ENCODE results near the gene USP34. TPM values are rescaled to one million over a fixed set of nuclear protein-coding genes. Genes with fewer than 3 reads are reported as not detected.

USP34 gene
- total RNA-seq, 2 experiments from 2014 or later = 80.4 to 84.7 TPM

- H3K27me3 Mint-ChIP-seq (ENCODE audit: low read depth) = no peaks in the 10 kb centered on the region
- CTCF ChIA-PET = interaction anchor here (0.8 kb wide), 1 partner anchor 9 kb away, joined by 3 read pairs; no protein-coding TSS in a partner anchor
Observed at GRCh38 chr2:61185231-61185728, 285.6 kb downstream of the USP34 start.

GRCh38 chr2:61184263-61184662 lies 286.6 kb downstream of the USP34 start:
- ATAC-seq (no peak), DNase-seq (no peak)
- Mint-ChIP-seq H3K4me1 (ENCODE audit: low read depth) (peaks cover 48% of the 10 kb centered on the region), H3K27ac (no peak overlapping the region), H3K4me3 (no peak overlapping the region), H3K9me3 (ENCODE audit: insufficient read depth) (no peaks in the 10 kb centered on the region), H3K36me3 (ENCODE audit: low read depth) (peaks cover 91% of the 10 kb centered on the region), H3K27me3 (ENCODE audit: low read depth) (no peaks in the 10 kb centered on the region)
- POLR2A ChIA-PET = no interaction called here
- CTCF ChIA-PET = interaction anchor here (0.8 kb wide), 1 partner anchor 8 kb away, joined by 3 read pairs; no protein-coding TSS in a partner anchor

More at GRCh38 chr2:61185231-61185728, 285.6 kb downstream of the USP34 start:
- Mint-ChIP-seq H3K4me1 (ENCODE audit: low read depth) (peaks cover 38% of the 10 kb centered on the region), H3K4me3 (no peak overlapping the region), H3K36me3 (ENCODE audit: low read depth) (peaks cover 91% of the 10 kb centered on the region), H3K9me3 (ENCODE audit: insufficient read depth) (no peaks in the 10 kb centered on the region), H3K27ac (no peak overlapping the region)
- ATAC-seq (no peak), DNase-seq (no peak)
- POLR2A ChIA-PET = interaction anchor here (1.2 kb wide), 1 partner anchor 12 kb away, joined by 3 read pairs; no protein-coding TSS in a partner anchor

- H3K9me3 Mint-ChIP-seq (ENCODE audit: insufficient read depth) = no peaks in the 10 kb centered on the region
- no peaks in the 10 kb centered on the region for H3K27me3 Mint-ChIP-seq (ENCODE audit: low read depth)
- ATAC-seq (no peak), DNase-seq (no peak)
- no peak overlapping the region for H3K4me3 Mint-ChIP-seq
- POLR2A ChIA-PET = no interaction called here
- no peak overlapping the region for H3K27ac Mint-ChIP-seq
- CTCF ChIA-PET = no interaction called here
- H3K4me1 Mint-ChIP-seq (ENCODE audit: low read depth) = peaks cover 53% of the 10 kb centered on the region
- peaks cover 93% of the 10 kb centered on the region for H3K36me3 Mint-ChIP-seq (ENCODE audit: low read depth)
Observed at GRCh38 chr2:61183795-61184194, 287.1 kb downstream of the USP34 start.

GRCh38 chr2:61182059-61182383 lies 288.9 kb downstream of the USP34 start:
- POLR2A ChIA-PET = no interaction called here
- H3K9me3 Mint-ChIP-seq (ENCODE audit: insufficient read depth) = no peaks in the 10 kb centered on the region
- H3K4me1 Mint-ChIP-seq (ENCODE audit: low read depth) = peaks cover 59% of the 10 kb centered on the region

GRCh38 chr2:61181382-61182058 lies 289.4 kb downstream of the USP34 start:
- ChIA-PET POLR2A (interaction anchor here (0.5 kb wide), 1 partner anchor 39 kb away, joined by 4 read pairs; no protein-coding TSS in a partner anchor), CTCF (no interaction called here)
- no peak overlapping the region for H3K4me3 Mint-ChIP-seq

More at GRCh38 chr2:61182059-61182383, 288.9 kb downstream of the USP34 start:
- ATAC-seq (no peak), DNase-seq (no peak)
- Mint-ChIP-seq H3K27me3 (ENCODE audit: low read depth) (no peaks in the 10 kb centered on the region), H3K36me3 (ENCODE audit: low read depth) (peaks cover 80% of the 10 kb centered on the region), H3K4me3 (no peak overlapping the region), H3K27ac (no peak overlapping the region)
- CTCF ChIA-PET = interaction anchor here (0.6 kb wide), 1 partner anchor 70 kb away, joined by 3 read pairs; no protein-coding TSS in a partner anchor

DNA sequence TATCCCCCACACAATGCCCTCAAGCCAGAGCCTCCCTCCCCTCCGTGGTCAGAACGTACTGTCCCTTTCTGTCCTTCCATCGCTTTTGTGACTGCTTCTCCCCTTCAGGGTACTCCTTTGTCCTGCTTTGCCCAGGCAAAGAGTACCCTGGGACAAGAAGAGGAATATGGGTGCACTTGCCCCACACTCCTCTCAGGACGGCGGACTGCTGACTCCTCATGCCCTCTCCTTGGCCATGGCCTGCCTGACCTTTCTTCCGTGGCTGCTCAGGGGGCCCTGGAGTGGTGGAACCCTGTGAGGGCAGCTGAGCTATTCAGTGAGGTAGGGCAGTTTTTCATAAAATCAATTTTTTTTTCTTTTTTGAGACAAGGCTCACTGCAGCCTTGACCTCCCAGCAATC lies 290.2 kb downstream of the USP34 start:
- ATAC-seq (no peak), DNase-seq (no peak)
- no peak overlapping the region for H3K4me3 Mint-ChIP-seq
- ChIA-PET CTCF (no interaction called here), POLR2A (no interaction called here)
- H3K27me3 Mint-ChIP-seq (ENCODE audit: low read depth) = peaks cover under 1% of the 10 kb centered on the region
- H3K9me3 Mint-ChIP-seq (ENCODE audit: insufficient read depth) = no peaks in the 10 kb centered on the region
- H3K36me3 Mint-ChIP-seq (ENCODE audit: low read depth) = peaks cover 68% of the 10 kb centered on the region
- no peak overlapping the region for H3K27ac Mint-ChIP-seq
- peaks cover 68% of the 10 kb centered on the region for H3K4me1 Mint-ChIP-seq (ENCODE audit: low read depth)

More at GRCh38 chr2:61181382-61182058, 289.4 kb downstream of the USP34 start:
- no peak for ATAC-seq
- Mint-ChIP-seq H3K9me3 (ENCODE audit: insufficient read depth) (no peaks in the 10 kb centered on the region), H3K27ac (no peak overlapping the region), H3K36me3 (ENCODE audit: low read depth) (peaks cover 76% of the 10 kb centered on the region), H3K4me1 (ENCODE audit: low read depth) (peaks cover 62% of the 10 kb centered on the region), H3K27me3 (ENCODE audit: low read depth) (no peaks in the 10 kb centered on the region)
- DNase-seq = no peak

DNA sequence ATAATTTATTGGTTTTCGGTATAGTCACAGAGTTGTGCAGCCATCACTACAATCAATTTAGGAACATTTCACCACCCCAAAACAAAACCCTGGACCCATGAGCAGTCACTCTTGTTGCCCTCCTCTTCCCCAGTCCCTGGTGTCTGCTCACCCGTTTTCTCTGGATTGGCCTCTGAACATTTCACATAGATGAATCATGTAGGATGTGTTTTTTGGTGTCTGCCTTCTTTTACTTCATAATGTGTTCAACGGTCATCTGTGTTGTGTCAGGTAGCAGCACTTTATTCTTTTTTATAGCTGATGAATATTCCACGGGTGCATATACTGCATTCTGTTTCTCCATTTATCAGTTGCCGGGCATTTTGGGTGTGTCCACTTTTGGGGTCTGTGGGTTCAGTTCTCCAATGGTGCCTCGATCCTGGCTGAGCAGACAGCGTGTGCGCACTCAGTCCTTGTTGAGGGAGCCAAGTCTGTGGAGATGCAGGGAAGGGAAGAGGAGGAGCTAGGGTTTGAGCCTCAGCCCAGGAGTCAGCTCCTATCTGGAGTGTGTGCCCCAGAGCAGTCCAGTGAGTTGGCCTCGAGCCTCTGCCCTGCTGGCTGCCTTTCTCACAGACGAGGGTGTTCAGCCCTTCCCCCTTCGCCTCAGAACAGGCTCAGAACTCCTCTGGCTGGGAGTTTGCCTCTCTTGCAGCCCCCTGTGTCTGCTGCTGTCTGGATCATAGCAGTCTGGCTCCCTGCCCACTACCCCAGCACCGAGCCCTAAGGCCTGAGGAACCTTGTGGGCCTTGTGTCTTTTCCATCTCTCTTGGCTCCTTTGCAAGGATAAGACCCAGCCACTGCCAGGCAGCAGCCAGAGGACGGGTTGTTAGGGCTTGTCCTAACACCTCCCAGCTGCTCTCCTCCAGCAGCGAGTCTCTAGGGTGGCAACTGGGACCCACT lies 290.9 kb downstream of the USP34 start:
- H3K9me3 Mint-ChIP-seq (ENCODE audit: insufficient read depth) = no peaks in the 10 kb centered on the region
- H3K27me3 Mint-ChIP-seq (ENCODE audit: low read depth) = peaks cover 8% of the 10 kb centered on the region
- H3K27ac Mint-ChIP-seq = peak overlapping the region; percentile 23
- DNase-seq = no peak
- peak overlapping the region; percentile 89 for H3K4me3 Mint-ChIP-seq
- ChIA-PET POLR2A (interaction anchor here (0.6 kb wide), 1 partner anchor 16 kb away, joined by 3 read pairs; no protein-coding TSS in a partner anchor), CTCF (no interaction called here)
- peaks cover 62% of the 10 kb centered on the region for H3K36me3 Mint-ChIP-seq (ENCODE audit: low read depth)
- no peak for ATAC-seq
- peaks cover 68% of the 10 kb centered on the region for H3K4me1 Mint-ChIP-seq (ENCODE audit: low read depth)

- peak overlapping the region; percentile 89 for H3K4me3 Mint-ChIP-seq
- peak overlapping the region; percentile 94 for H3K27ac Mint-ChIP-seq
- H3K4me1 Mint-ChIP-seq (ENCODE audit: low read depth) = peaks cover 63% of the 10 kb centered on the region
- no peak for ATAC-seq
- peaks cover 10% of the 10 kb centered on the region for H3K27me3 Mint-ChIP-seq (ENCODE audit: low read depth)
- peaks cover 53% of the 10 kb centered on the region for H3K36me3 Mint-ChIP-seq (ENCODE audit: low read depth)
- no peaks in the 10 kb centered on the region for H3K9me3 Mint-ChIP-seq (ENCODE audit: insufficient read depth)
- DNase-seq = no peak
- ChIA-PET CTCF (no interaction called here), POLR2A (interaction anchor here (0.6 to 3.8 kb wide), 12 partner anchors 9 to 423 kb away, joined by 3 to 22 read pairs (median 9); partner anchors contain the start of genes PAPOLG, REL, SANBR and XPO1)
Observed at GRCh38 chr2:61178603-61179545, 292.0 kb downstream of the USP34 start.

DNA sequence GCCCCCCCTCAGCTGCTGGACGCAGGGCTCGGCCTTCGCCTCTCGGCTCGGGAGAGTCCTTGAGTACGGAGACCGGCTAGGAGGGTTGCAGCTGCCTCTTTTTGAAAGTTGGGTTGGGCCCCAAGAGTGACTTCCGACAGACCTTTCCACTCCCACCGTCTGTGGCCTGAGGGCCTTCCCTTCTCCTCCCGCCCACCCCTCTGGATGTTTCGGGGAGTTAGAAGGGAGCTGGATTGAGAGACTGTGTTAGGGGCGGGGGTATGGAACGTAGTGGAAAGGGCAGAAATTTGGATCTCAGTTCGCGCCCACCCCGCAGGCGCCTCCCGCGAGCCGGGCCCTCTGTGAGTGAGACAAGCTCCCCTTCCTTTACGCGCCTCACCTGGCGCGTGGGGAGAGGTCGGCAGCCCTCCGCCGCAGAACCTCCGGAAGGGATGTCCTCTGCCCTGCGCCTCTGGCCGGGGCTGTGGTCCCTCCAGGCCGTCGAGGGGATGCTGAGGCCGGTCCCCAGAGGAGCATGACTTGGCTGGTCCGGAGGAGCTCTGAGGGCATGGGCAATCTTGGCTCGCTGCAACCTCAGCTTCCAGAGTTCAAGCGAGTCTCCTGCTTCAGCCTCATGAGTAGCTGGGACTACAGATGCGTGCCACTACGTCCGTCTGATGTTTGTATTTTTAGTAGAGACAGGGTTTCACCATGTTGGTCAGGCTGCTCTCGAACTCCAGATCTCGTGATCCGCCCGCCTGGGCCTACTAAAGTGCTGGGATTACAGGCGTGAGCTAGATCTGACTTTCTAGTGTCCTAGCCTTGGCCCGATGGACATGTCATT lies 292.9 kb downstream of the USP34 start:
- Mint-ChIP-seq H3K4me3 (peak overlapping the region; percentile 89), H3K27me3 (ENCODE audit: low read depth) (peaks cover 10% of the 10 kb centered on the region), H3K9me3 (ENCODE audit: insufficient read depth) (no peaks in the 10 kb centered on the region), H3K36me3 (ENCODE audit: low read depth) (peaks cover 43% of the 10 kb centered on the region), H3K4me1 (ENCODE audit: low read depth) (peaks cover 60% of the 10 kb centered on the region), H3K27ac (peak overlapping the region; percentile 94)
- DNase-seq (peak; percentile 54), ATAC-seq (peak; percentile 37)
- ChIA-PET POLR2A (interaction anchor here (0.5 to 3.8 kb wide), 24 partner anchors 10 to 586 kb away, joined by 3 to 22 read pairs (median 4); partner anchors contain the start of genes C2orf74, PAPOLG, REL and SANBR), CTCF (interaction anchor here (1.0 to 2.5 kb wide), 3 partner anchors 13 to 308 kb away, joined by 3 to 7 read pairs (median 4); no protein-coding TSS in a partner anchor)
